K562 (cell line): ENCODE results near the gene CALM1. TPM values are rescaled to one million over a fixed set of nuclear protein-coding genes. Genes with fewer than 3 reads are reported as not detected.
A peak's percentile ranks its signal among the peaks of the same experiment; 100 is the strongest.

Source experiments
- BMI1 ChIP-seq: fragments of 150-350 bp; IDR thresholded peaks from 2 replicates; pipeline ENCODE4 v1.6.1; 2014; ENCODE audit warnings: low read length
- CHD7 ChIP-seq: fragments of 200-600 bp; sonication (generic); IDR thresholded peaks from one replicate; pipeline ENCODE4 v1.6.1; 2012; ENCODE audit warnings: mild to moderate bottlenecking, low read depth, low read length, inconsistent platforms
- EHMT2 ChIP-seq: fragments of 450-650 bp; IDR thresholded peaks from 2 replicates; pipeline ENCODE4 v1.6.1; 2018; ENCODE audit warnings: antibody characterized with exemption
- NKRF ChIP-seq: fragments of 450-650 bp; IDR thresholded peaks from 2 replicates; pipeline ENCODE4 v1.6.1; 2016; ENCODE audit warnings: borderline replicate concordance
- PCBP2 ChIP-seq: fragments of 200-400 bp; formaldehyde crosslinking; IDR thresholded peaks from 2 replicates; pipeline ENCODE4 v1.6.1; 2018; ENCODE audit warnings: low read length, low read depth, mild to moderate bottlenecking, moderate library complexity; ENCODE audit not compliant: poor library complexity, severe bottlenecking
- PHTF2 ChIP-seq: fragments of 250-450 bp; sonication (Bioruptor Pico); IDR thresholded peaks from 2 replicates; pipeline ENCODE4 v1.5.0; 2021; ENCODE audit warnings: mild to moderate bottlenecking
- POLR3G ChIP-seq: IDR thresholded peaks from 2 replicates; pipeline ENCODE4 v1.6.1; 2011; ENCODE audit not compliant: insufficient read length, insufficient replicate concordance; ENCODE audit errors: extremely low read depth
- PYGO2 ChIP-seq: fragments of 450-650 bp; IDR thresholded peaks from 2 replicates; pipeline ENCODE4 v1.6.1; 2016; ENCODE audit warnings: mild to moderate bottlenecking, missing genetic modification characterization, moderate library complexity, missing compliant biosample characterization
- SMARCA4 ChIP-seq: fragments of 450-650 bp; IDR thresholded peaks from 2 replicates; pipeline ENCODE4 v1.6.1; 2016
- TARDBP ChIP-seq: fragments of 450-650 bp; IDR thresholded peaks from 2 replicates; pipeline ENCODE4 v1.6.1; 2016
- ZKSCAN1 ChIP-seq: fragments of 150-350 bp; IDR thresholded peaks from 2 replicates; pipeline ENCODE4 v1.6.1; 2016; ENCODE audit warnings: low read depth, low read length
- ZNF311 ChIP-seq: fragments of 250-450 bp; sonication (Bioruptor Pico); IDR thresholded peaks from 2 replicates; pipeline ENCODE4 v1.4.0; 2020; ENCODE audit warnings: mild to moderate bottlenecking, moderate library complexity
- polyA plus RNA-seq, 8 experiments: library from polyadenylated mRNA; depleted of rRNA in 4 of 8; stranded (reverse) in 5 of 8; unstranded in 3 of 8; fragments of >200 nt; fragmentation: Nextera tagmentation in 2 of 8; fragmentation: Illumina TruSeq in 1 of 8; extraction: Ambion mirVana in 2 of 8; extraction: Trizol in 1 of 8; gene quantifications; 2 replicates each; pipeline versions ENCODE4 v1.2.1 to v1.2.3, GENCODE V29; 2011 to 2014; ENCODE audit warnings: inconsistent platforms in 1 of 8, missing spikeins in 1 of 8
- total RNA-seq, 7 experiments: library from RNA; depleted of rRNA in 6 of 7; stranded (reverse); fragments of >200 nt in 6 of 7; fragmentation: Illumina TruSeq in 2 of 7; extraction: Trizol in 2 of 7; gene quantifications; 2 replicates each; pipeline versions ENCODE4 v1.2.1 to v1.2.3, GENCODE V29; 2011 to 2021; ENCODE audit warnings: low replicate concordance in 1 of 7
- TF ChIP-seq, protein P1 (sequence below): fragments of 450-650 bp; formaldehyde crosslinking; IDR thresholded peaks from 2 replicates; pipeline ENCODE4 v1.4.0; 2020; ENCODE audit warnings: mild to moderate bottlenecking

The CALM1 gene
- total and polyA plus RNA-seq, 9 of the 15 experiments (the other 6 are each of a cell fraction or from before 2014, with no cell fraction given) = 48.0 to 269 (median 158) TPM

DNA sequence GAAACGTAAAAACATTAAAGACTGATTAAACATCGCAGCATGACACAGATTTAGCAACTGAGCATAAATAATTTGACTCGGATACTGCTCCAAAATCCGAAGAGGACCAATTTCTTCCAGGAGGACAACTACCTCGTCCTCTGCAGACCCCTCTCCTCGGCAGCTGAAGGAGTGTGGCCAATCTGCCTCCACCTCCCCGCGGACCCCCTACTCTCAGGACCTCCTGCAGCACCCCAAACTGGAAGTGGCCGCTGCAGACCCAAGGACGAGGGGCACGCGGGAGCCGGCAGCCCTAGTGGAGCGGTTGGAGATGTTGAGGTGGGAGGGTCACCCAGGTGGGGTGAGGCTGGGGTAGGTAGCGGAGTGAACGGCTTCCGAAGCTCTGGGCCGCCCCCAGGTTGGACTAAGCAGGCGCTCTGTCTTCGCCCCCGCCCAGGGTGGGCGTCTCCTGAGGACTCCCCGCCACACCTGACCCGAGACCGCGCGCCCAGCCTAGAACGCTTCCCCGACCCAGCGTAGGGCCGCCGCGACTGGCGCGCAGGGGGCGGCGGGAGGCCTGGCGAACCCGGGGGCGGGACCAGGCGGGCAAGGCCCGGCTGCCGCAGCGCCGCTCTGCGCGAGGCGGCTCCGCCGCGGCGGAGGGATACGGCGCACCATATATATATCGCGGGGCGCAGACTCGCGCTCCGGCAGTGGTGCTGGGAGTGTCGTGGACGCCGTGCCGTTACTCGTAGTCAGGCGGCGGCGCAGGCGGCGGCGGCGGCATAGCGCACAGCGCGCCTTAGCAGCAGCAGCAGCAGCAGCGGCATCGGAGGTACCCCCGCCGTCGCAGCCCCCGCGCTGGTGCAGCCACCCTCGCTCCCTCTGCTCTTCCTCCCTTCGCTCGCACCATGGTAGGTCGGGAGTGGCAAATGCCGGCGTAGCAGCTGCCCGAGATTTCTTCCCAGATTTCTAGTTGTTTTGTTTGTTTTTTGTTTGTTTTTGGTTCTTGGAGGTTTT, at the start of gene CALM1 (continued):
- TF ChIP-seq ZNF311 (CRISPR knock-in tag) = no peak
- peak; percentile 39; the same call in 1 of the 2 replicates for TF ChIP-seq ZKSCAN1
- TF ChIP-seq BMI1 = no peak
- TF ChIP-seq TARDBP = peak; percentile 60; the same call in 1 of the 2 replicates
- TF ChIP-seq PCBP2 = peak; percentile 46
- TF ChIP-seq PYGO2 (tag) = no peak
- no peak for TF ChIP-seq CHD7
- TF ChIP-seq POLR3G = no peak
- no peak; the same call in 1 of the 2 replicates for TF ChIP-seq NKRF
- no peak for TF ChIP-seq EHMT2
- TF ChIP-seq SMARCA4 = no peak
- TF ChIP-seq, protein P1, sequence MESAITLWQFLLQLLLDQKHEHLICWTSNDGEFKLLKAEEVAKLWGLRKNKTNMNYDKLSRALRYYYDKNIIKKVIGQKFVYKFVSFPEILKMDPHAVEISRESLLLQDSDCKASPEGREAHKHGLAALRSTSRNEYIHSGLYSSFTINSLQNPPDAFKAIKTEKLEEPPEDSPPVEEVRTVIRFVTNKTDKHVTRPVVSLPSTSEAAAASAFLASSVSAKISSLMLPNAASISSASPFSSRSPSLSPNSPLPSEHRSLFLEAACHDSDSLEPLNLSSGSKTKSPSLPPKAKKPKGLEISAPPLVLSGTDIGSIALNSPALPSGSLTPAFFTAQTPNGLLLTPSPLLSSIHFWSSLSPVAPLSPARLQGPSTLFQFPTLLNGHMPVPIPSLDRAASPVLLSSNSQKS (CRISPR knock-in tag) = no peak
- TF ChIP-seq PHTF2 (CRISPR knock-in tag) = no peak
